ENCODE data around the gene DAB2IP.
A peak's percentile ranks its signal among the peaks of the same experiment; 100 is the strongest.
"Not testable (repeated sequence)": the region's sequence is repeated elsewhere in the genome, so short reads cannot be mapped to it uniquely, and the experiment has no call there.

DAB2IP gene

GRCh38 chr9:121609822-121610637 lies 41.4 kb upstream of the DAB2IP start:
- DNase-seq (ENCODE audit: low read depth) = peak; percentile 45
- H3K4me3 ChIP-seq (ENCODE audit: low read length) = no peak overlapping the region

GRCh38 chr9:121610638-121610953 lies 40.8 kb upstream of the DAB2IP start:
- no peak overlapping the region for H3K4me3 ChIP-seq (ENCODE audit: low read length)
- no peak for DNase-seq (ENCODE audit: low read depth)
- no peak for TF ChIP-seq CTCF (conservative IDR thresholded peaks at IDR 0.05; ENCODE audit: low read length)

More at GRCh38 chr9:121609822-121610637, 41.4 kb upstream of the DAB2IP start:
- no peak for TF ChIP-seq CTCF (conservative IDR thresholded peaks at IDR 0.05; ENCODE audit: low read length)

- TF ChIP-seq CTCF (conservative IDR thresholded peaks at IDR 0.05; ENCODE audit: low read length) = no peak
- no peak for DNase-seq (ENCODE audit: low read depth)
- H3K4me3 ChIP-seq (ENCODE audit: low read length) = no peak overlapping the region
These were observed 38.9 kb upstream of the DAB2IP start for GRCh38 chr9:121612511-121612998.

GRCh38 chr9:121613009-121613752 lies 38.3 kb upstream of the DAB2IP start:
- TF ChIP-seq CTCF (conservative IDR thresholded peaks at IDR 0.05; ENCODE audit: low read length) = no peak
- H3K4me3 ChIP-seq (ENCODE audit: low read length) = no peak overlapping the region
- no peak for DNase-seq (ENCODE audit: low read depth)

- DNase-seq (ENCODE audit: low read depth) = no peak
- H3K4me3 ChIP-seq (ENCODE audit: low read length) = no peak overlapping the region
- no peak for TF ChIP-seq CTCF (conservative IDR thresholded peaks at IDR 0.05; ENCODE audit: low read length)
These were observed 35.2 kb upstream of the DAB2IP start for GRCh38 chr9:121616123-121616755.

- no peak for DNase-seq (ENCODE audit: low read depth)
- H3K4me3 ChIP-seq (ENCODE audit: low read length) = no peak overlapping the region
- TF ChIP-seq CTCF (conservative IDR thresholded peaks at IDR 0.05; ENCODE audit: low read length) = no peak
These were observed 32.9 kb upstream of the DAB2IP start for GRCh38 chr9:121618504-121618903.

- not testable (repeated sequence) for DNase-seq (ENCODE audit: low read depth); H3K4me3 ChIP-seq (ENCODE audit: low read length)
These were observed 32.5 kb upstream of the DAB2IP start for GRCh38 chr9:121618910-121619309.
